GM19463 (cell line): Measurements from ENCODE around the gene GPRASP3.
"Not testable (repeated sequence)": the region's sequence is repeated elsewhere in the genome, so short reads cannot be mapped to it uniquely, and the experiment has no call there.

Experiments used
- ATAC-seq: cut with Tn5 transposase; IDR thresholded peaks from one replicate; pipeline ENCODE4 v1.9.1; 2021; ENCODE audit warnings: mild to moderate bottlenecking, moderate library complexity; ENCODE audit not compliant: unreplicated experiment

The GPRASP3 gene

GRCh38 chrX:102720237-102721168, at the start of gene GPRASP3:
TSS of gene GPRASP3 (plus strand) at chrX:102720743. CDS start at chrX:102748996, 28,253 bp downstream.
- ATAC-seq: peak; percentile 97

DNA sequence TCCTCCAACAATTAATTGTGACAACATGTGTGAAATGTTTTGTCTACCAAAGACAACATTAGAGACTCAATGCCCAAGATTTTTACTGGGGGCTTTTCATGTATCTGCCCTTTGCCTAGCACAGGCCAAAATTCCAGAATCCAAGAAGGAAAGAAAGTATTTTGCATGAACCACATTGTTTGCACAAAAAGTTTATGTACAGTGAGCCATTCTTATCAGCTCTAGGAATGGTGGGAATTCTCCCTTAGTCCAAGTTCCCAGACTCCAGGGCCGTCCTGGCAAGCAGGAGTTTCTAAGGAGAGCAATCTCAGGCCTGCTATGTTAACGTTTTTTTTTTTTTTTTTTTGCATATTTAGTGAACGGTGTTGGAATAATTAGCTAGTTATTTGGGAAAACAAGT, 47.7 kb upstream of the GPRASP3 start:
- no peak for ATAC-seq

GRCh38 chrX:102677479-102677878, 43.1 kb upstream of the GPRASP3 start:
- not testable (repeated sequence) for ATAC-seq

GRCh38 chrX:102684772-102685520, 35.6 kb upstream of the GPRASP3 start:
- no peak for ATAC-seq

DNA sequence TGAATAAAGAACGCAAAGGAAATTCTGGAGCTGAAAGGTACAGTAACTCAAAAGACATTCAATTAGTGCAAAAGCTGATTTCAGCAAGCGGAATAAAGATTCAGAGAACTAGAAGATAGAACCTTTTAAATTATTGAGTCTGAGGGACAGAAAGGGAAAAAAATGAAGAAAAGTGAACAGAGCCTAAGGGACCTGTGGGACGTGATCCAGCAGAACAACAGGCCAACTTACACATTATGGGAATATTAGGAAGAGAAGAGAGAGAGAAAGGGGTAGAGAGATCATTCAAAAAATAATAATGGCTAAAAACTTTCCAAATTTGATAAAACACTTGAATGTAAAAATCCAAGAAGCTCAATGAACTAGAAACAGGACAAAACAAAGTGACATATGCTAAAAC, 25.8 kb upstream of the GPRASP3 start:
- ATAC-seq: no peak

DNA sequence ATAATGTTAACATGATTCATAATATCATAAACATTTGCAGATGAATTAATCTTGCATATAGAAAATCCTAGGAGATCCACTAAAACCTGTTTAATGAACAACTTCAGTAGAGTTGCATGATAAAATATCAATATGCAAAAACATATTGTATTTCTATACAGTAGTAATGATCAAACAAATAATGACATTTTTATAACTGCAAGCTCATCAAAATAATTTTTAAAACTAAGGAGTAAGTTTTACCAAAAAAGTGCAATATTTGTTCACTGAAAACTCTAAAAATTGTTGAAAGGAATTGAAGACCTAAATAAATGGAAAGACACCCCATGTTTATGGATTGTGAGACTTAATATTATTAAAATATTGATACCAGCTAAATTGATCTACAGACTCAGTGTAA, 24.2 kb upstream of the GPRASP3 start:
- no peak for ATAC-seq

GRCh38 chrX:102697494-102697893, 23.0 kb upstream of the GPRASP3 start:
- ATAC-seq: no peak

GRCh38 chrX:102708900-102709299, 11.6 kb upstream of the GPRASP3 start:
- no peak for ATAC-seq

- ATAC-seq: no peak
These were observed 8.7 kb upstream of the GPRASP3 start for GRCh38 chrX:102711872-102712215.

DNA sequence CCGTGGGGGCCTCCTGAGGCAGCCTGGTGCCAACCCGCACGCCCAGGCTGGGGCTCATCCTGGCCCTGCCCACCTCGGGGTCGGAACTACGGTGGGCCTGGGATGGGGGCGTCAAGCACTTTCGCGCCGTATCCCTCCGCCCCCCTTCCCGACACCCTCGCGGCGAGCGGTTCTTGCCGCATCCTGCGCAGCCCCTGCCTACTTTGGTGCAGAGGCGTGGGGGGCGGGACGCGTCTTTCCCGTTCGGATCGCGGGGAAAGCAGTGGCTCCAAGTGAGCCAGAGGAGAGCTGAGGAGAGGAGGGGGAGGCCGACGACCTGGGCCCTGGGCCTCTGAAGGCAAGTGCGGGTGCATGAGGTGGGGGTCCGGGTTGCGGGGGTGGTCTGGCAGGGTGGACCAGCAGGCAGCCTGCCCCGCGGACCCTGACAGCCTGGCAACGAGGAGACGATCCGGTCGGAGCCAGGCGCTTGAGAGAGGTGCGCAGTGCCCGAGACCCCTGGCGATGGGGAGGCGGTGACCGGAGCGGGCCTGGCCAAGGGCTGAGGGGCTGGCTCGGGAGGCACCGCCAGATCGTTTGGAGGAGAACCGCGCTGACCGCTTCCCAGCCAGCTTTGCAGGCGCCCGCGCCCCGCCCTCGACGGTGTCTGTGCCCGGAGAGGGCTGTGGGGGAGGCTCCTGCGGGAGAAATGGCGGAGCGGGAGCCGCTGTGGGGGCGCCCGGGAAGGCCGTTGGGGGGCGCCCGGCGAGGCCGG, 8.2 kb upstream of the GPRASP3 start, which contains the start of gene GPRASP2:
Gene GPRASP2 (plus strand): TSS at position 233 of the 751 bp plus-strand sequence. CDS start 2,422 bp downstream, outside the sequence.
- no peak for ATAC-seq

GRCh38 chrX:102712981-102713625, 7.4 kb upstream of the GPRASP3 start:
- ATAC-seq: no peak

DNA sequence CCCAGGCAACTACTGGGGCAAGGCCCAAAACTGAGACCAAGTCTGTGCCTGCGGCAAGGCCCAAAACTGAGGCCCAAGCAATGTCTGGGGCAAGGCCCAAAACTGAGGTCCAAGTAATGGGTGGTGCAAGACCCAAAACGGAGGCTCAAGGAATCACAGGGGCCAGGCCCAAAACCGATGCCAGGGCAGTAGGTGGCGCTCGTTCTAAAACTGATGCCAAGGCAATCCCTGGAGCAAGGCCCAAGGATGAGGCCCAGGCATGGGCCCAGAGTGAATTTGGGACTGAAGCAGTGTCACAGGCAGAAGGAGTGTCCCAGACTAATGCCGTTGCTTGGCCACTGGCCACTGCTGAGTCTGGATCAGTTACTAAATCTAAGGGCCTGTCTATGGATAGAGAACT, 5.5 kb upstream of the GPRASP3 start:
- no peak for ATAC-seq

DNA sequence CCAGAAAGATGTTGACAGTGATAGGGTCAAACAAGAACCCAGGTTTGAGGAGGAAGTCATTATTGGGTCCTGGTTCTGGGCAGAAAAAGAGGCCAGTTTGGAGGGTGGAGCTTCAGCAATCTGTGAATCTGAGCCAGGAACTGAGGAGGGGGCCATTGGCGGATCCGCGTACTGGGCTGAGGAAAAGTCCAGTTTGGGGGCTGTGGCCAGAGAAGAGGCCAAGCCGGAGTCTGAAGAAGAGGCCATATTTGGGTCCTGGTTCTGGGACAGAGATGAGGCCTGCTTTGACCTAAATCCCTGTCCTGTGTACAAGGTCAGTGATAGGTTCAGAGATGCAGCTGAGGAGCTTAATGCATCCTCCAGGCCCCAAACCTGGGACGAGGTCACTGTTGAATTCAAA, 4.6 kb upstream of the GPRASP3 start:
- ATAC-seq: no peak

GRCh38 chrX:102721169-102721506, 595 bp downstream of the GPRASP3 start:
- not testable (repeated sequence) for ATAC-seq

- ATAC-seq: no peak
These were observed 2.9 kb downstream of the GPRASP3 start for GRCh38 chrX:102723456-102723855.

DNA sequence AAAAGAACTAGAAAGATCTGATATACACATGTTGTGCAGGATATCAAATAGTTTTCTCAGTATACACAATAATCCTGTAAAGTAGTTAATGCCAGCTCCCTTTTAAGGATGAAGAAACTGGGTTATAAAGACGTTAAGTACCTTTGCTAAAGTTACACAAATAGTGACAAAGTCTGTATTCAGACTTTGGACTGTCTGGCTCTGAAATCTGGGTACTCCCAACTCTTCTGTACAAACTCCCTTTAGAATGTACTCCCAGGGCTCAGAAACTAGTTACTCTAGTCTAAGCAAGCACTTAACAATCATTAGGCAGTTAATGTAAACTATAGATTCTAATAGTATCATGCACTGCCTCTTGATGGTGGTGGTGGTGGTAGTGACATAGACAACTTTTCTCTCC, 7.2 kb downstream of the GPRASP3 start:
- no peak for ATAC-seq

GRCh38 chrX:102728646-102729045, 8.1 kb downstream of the GPRASP3 start:
- ATAC-seq: no peak

DNA sequence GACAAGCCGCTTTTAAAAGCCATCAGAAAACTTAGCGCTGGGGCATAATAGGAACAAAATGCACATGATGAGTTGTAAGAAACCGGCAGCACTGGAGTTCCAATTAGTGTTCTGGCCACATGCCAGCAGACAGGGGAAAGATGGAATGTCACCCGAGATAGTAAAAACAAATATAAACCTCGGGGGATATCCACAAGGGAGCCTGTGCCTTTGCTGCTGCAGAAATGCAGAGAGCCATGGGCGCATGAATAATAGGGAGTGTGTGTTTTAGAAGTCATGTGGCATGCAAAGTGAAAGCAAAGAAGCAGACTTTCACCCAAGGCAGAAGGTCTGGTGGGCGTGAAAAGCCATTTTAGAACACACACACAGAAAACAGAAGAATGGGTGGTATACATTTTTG, 19.1 kb downstream of the GPRASP3 start:
- no peak for ATAC-seq

- ATAC-seq: no peak
These were observed 23.8 kb downstream of the GPRASP3 start for GRCh38 chrX:102744307-102744706.

DNA sequence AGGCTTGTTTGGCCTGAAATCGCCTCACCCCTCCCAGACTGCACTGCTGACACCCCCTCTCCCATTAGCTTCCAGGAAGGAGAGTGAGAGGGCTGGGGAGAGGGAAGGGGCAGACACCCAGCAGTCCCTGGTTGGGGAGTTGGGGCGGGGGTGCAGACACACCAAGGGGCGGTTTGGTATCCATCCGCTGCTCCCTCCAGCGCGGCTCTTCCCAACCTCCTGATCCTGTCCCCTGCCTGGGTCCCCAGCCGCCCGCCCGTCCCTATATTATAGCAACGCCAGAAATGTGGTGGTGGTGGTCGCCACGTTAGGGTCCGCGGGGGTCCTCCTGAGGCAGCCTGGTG, 24.9 kb downstream of the GPRASP3 start:
- no peak for ATAC-seq
